HepG2 (cell line): ENCODE results near the gene GJD3. TPM values are rescaled to one million over a fixed set of nuclear protein-coding genes. Genes with fewer than 3 reads are reported as not detected.

ENCODE experiments used
- AHR ChIP-seq: IDR thresholded peaks from 2 replicates; pipeline ENCODE4 v1.6.1; 2018; ENCODE audit warnings: missing genetic modification reagents, missing compliant biosample characterization
- CBFB ChIP-seq: sonication (generic); formaldehyde crosslinking; IDR thresholded peaks from 2 replicates; pipeline ENCODE4 v1.4.0; 2020; ENCODE audit warnings: missing genetic modification reagents
- CBX1 ChIP-seq: IDR thresholded peaks from one replicate; pipeline ENCODE4 v1.6.1; 2016; ENCODE audit warnings: antibody characterized with exemption, low read depth
- ETV5 ChIP-seq: IDR thresholded peaks from 2 replicates; pipeline ENCODE4 v1.6.1; 2018; ENCODE audit warnings: missing biosample characterization, missing genetic modification reagents, inconsistent platforms, borderline replicate concordance
- FOXK1 ChIP-seq: sonication (generic); formaldehyde crosslinking; IDR thresholded peaks from 2 replicates; pipeline ENCODE4 v1.4.0; 2020; ENCODE audit warnings: low read depth, missing genetic modification reagents, borderline replicate concordance
- FUBP1 ChIP-seq: sonication (generic); formaldehyde crosslinking; IDR thresholded peaks from 2 replicates; pipeline ENCODE4 v1.5.1; 2020; ENCODE audit warnings: missing genetic modification reagents, mild to moderate bottlenecking, borderline replicate concordance
- HCFC1 ChIP-seq: fragments of 150-350 bp; IDR thresholded peaks from 2 replicates; pipeline ENCODE4 v1.6.1; 2014; ENCODE audit warnings: low read depth, low read length
- HOXA5 ChIP-seq: sonication (generic); formaldehyde crosslinking; IDR thresholded peaks from 2 replicates; pipeline ENCODE4 v1.4.0; 2020; ENCODE audit warnings: missing genetic modification reagents
- IKZF5 ChIP-seq: IDR thresholded peaks from 2 replicates; pipeline ENCODE4 v1.6.1; 2018; ENCODE audit warnings: missing genetic modification reagents, mild to moderate bottlenecking, missing compliant biosample characterization
- MAFF ChIP-seq: IDR thresholded peaks from 2 replicates; pipeline ENCODE4 v1.6.1; 2011; ENCODE audit warnings: low read depth, low read length, improper control_type of control experiment
- MED1 ChIP-seq: sonication (generic); formaldehyde crosslinking; IDR thresholded peaks from 2 replicates; pipeline ENCODE4 v1.4.0; 2020; ENCODE audit warnings: missing genetic modification reagents
- MTA3 ChIP-seq: sonication (generic); formaldehyde crosslinking; IDR thresholded peaks from 2 replicates; pipeline ENCODE4 v1.4.0; 2020; ENCODE audit warnings: missing genetic modification reagents
- NR2F6 ChIP-seq, 2 experiments: IDR thresholded peaks; 2 replicates each; pipeline ENCODE4 v1.6.1; 2016; ENCODE audit warnings: antibody characterized with exemption in 1 of 2, mild to moderate bottlenecking in 1 of 2
- PCBP1 ChIP-seq: fragments of 200-400 bp; formaldehyde crosslinking; IDR thresholded peaks from 2 replicates; pipeline ENCODE4 v1.6.1; 2017; ENCODE audit warnings: mild to moderate bottlenecking, low read depth, low read length, borderline replicate concordance
- SALL2 ChIP-seq: sonication (generic); formaldehyde crosslinking; IDR thresholded peaks from 2 replicates; pipeline ENCODE4 v1.8.1; 2023; ENCODE audit warnings: mild to moderate bottlenecking, missing genetic modification reagents, inconsistent platforms
- SMAD3 ChIP-seq: sonication (generic); formaldehyde crosslinking; IDR thresholded peaks from 2 replicates; pipeline ENCODE4 v1.4.0; 2020; ENCODE audit warnings: missing genetic modification reagents
- SNAPC2 ChIP-seq: sonication (generic); formaldehyde crosslinking; IDR thresholded peaks from 2 replicates; pipeline ENCODE4 v1.8.1; 2022; ENCODE audit warnings: mild to moderate bottlenecking, missing genetic modification reagents
- THYN1 ChIP-seq: sonication (generic); formaldehyde crosslinking; IDR thresholded peaks from 2 replicates; pipeline ENCODE4 v1.8.1; 2023; ENCODE audit warnings: low read depth, mild to moderate bottlenecking, moderate library complexity, missing genetic modification reagents, borderline replicate concordance
- ZFYVE20 ChIP-seq: sonication (generic); formaldehyde crosslinking; IDR thresholded peaks from 2 replicates; pipeline ENCODE4 v1.8.0; 2023; ENCODE audit warnings: low read depth, mild to moderate bottlenecking, moderate library complexity, missing genetic modification reagents, borderline replicate concordance
- ZNF430 ChIP-seq: sonication (generic); formaldehyde crosslinking; IDR thresholded peaks from 2 replicates; pipeline ENCODE4 v1.9.0; 2021; ENCODE audit warnings: mild to moderate bottlenecking, missing genetic modification reagents
- ZNF512B ChIP-seq: sonication (generic); formaldehyde crosslinking; IDR thresholded peaks from 2 replicates; pipeline ENCODE4 v1.5.1; 2020; ENCODE audit warnings: missing genetic modification reagents, mild to moderate bottlenecking, borderline replicate concordance
- ZNF746 ChIP-seq: sonication (generic); formaldehyde crosslinking; IDR thresholded peaks from 2 replicates; pipeline ENCODE4 v1.8.0; 2022; ENCODE audit warnings: mild to moderate bottlenecking, missing genetic modification reagents
- ZNF776 ChIP-seq: sonication (generic); formaldehyde crosslinking; IDR thresholded peaks from 2 replicates; pipeline ENCODE4 v1.4.0; 2020; ENCODE audit warnings: mild to moderate bottlenecking, missing genetic modification reagents
- polyA plus RNA-seq, 8 experiments: library from polyadenylated mRNA; depleted of rRNA in 3 of 8; stranded (reverse) in 7 of 8; unstranded in 1 of 8; fragments of >200 nt; fragmentation: Illumina TruSeq in 4 of 8; extraction: Trizol in 4 of 8; gene quantifications; 2 replicates each; pipeline versions ENCODE4 v1.2.1 to v1.2.3, GENCODE V29; 2011 to 2016; ENCODE audit warnings: low read depth in 4 of 8, missing spikeins in 1 of 8, mixed read lengths in 1 of 8; ENCODE audit not compliant: insufficient read depth in 1 of 8
- total RNA-seq, 5 experiments: library from RNA; depleted of rRNA; stranded (reverse); fragments of >200 nt; fragmentation: Illumina TruSeq; extraction: Trizol; gene quantifications; 2 replicates each; pipeline ENCODE4 v1.2.3, GENCODE V29; 2016; ENCODE audit warnings: low read depth in 1 of 5

Gene GJD3
- total and polyA plus RNA-seq, 2 of the 13 experiments (the other 11 are each of a cell fraction or from before 2014, with no cell fraction given), result not detected

GRCh38 chr17:40316571-40317344 is 47.8 kb downstream of the GJD3 start (continued):
- no peak for TF ChIP-seq FUBP1 (CRISPR knock-in tag)
- 0 out of 2 replicates have a peak, but pooled peaks have one; percentile 39 for TF ChIP-seq ZFYVE20 (CRISPR knock-in tag)
- peak; percentile 58 for TF ChIP-seq ETV5 (CRISPR knock-in tag)
- TF ChIP-seq ZNF512B, result no peak
- no peak for TF ChIP-seq NR2F6 (IDR thresholded peaks at IDR 0.05)
- peak; percentile 48; the same call in 1 of the 2 replicates for TF ChIP-seq NR2F6 (CRISPR knock-in tag; IDR thresholded peaks at IDR 0.05)
- no peak; the same call in 1 of the 2 replicates for TF ChIP-seq FOXK1 (CRISPR knock-in tag)
- TF ChIP-seq PCBP1, result peak; percentile 55; the same call in 1 of the 2 replicates
- TF ChIP-seq IKZF5 (CRISPR knock-in tag), result peak; percentile 46; the same call in 1 of the 2 replicates
- TF ChIP-seq CBX1, result peak; percentile 79
- no peak for TF ChIP-seq THYN1 (CRISPR knock-in tag)
- no peak for TF ChIP-seq MTA3
- TF ChIP-seq HCFC1, result no peak
- peak; percentile 64; the same call in 1 of the 2 replicates for TF ChIP-seq HOXA5 (CRISPR knock-in tag)
- TF ChIP-seq SALL2 (CRISPR knock-in tag), result peak; percentile 32; the same call in 1 of the 2 replicates
- peak; percentile 33; the same call in 1 of the 2 replicates for TF ChIP-seq ZNF430
- TF ChIP-seq MED1 (CRISPR knock-in tag), result peak; percentile 62
- no peak for TF ChIP-seq MAFF
- TF ChIP-seq ZNF776 (CRISPR knock-in tag), result 0 out of 2 replicates have a peak, but pooled peaks have one; percentile 62
- peak; percentile 82; the same call in 1 of the 2 replicates for TF ChIP-seq ZNF746 (CRISPR knock-in tag)
- peak; percentile 11; the same call in 1 of the 2 replicates for TF ChIP-seq SMAD3
- peak; percentile 52; the same call in 1 of the 2 replicates for TF ChIP-seq CBFB (CRISPR knock-in tag)
- TF ChIP-seq SNAPC2, result no peak
- TF ChIP-seq AHR (CRISPR knock-in tag), result no peak
